ENCODE results near the gene DPEP3. TPM values are rescaled to one million over a fixed set of nuclear protein-coding genes. Genes with fewer than 3 reads are reported as not detected.
A peak's percentile ranks its signal among the peaks of the same experiment; 100 is the strongest.

The DPEP3 gene
- total and polyA plus RNA-seq, 4 donors: 0.16 to 0.51 (median 0.40) TPM; not detected in 1

- Histone ChIP-seq H3K4me1 (ENCODE audit: control insufficient read depth in 5 of 5, insufficient read depth in 5 of 5, low read length in 5 of 5) (peaks cover 7 to 16% (median 9%) of the 10 kb centered on the region in 5 donors), H3K27me3 (ENCODE audit: control insufficient read depth in 3 of 3, insufficient read depth in 3 of 3, low read length in 2 of 3) (no peaks in the 10 kb centered on the region), H3K27ac (ENCODE audit: low read depth in 1 of 2, low read length in 1 of 2) (peak overlapping the region; percentile 73 to 74), H3K9me3 (ENCODE audit: control insufficient read depth in 4 of 4, insufficient read depth in 3 of 4, low read length in 3 of 4) (no peaks in the 10 kb centered on the region), H3K9ac (ENCODE audit: insufficient read depth in 1 of 2, low read length in 2 of 2) (peak overlapping the region; percentile 38 to 87), H3K4me3 (peak overlapping the region; percentile 98), H3K36me3 (ENCODE audit: control insufficient read depth in 4 of 4, insufficient read depth in 4 of 4, low read length in 4 of 4) (peaks cover 0 to 14% (median 5%) of the 10 kb centered on the region in 4 donors)
- DNase-seq (no peak), ATAC-seq (ENCODE audit: insufficient read depth, low FRiP score) (peak; percentile 3)
- TF ChIP-seq CTCF (IDR thresholded peaks at IDR 0.05; ENCODE audit: control extremely low read depth, extremely low read depth): no peak
- 9 to 12% methylated on average over 19 of the region's 19 CpGs for WGBS, 2 donors
Observed at GRCh38 chr16:68022278-68022727, 42.0 kb upstream of the DPEP3 start.

GRCh38 chr16:68021490-68021889 lies 41.2 kb upstream of the DPEP3 start:
- H3K36me3 ChIP-seq (ENCODE audit: control insufficient read depth in 4 of 4, insufficient read depth in 4 of 4, low read length in 4 of 4): peaks cover 0 to 11% (median 3%) of the 10 kb centered on the region in 4 donors
- no peak overlapping the region for H3K9ac ChIP-seq (ENCODE audit: insufficient read depth in 1 of 2, low read length in 2 of 2)
- no peaks in the 10 kb centered on the region for H3K27me3 ChIP-seq (ENCODE audit: control insufficient read depth in 3 of 3, insufficient read depth in 3 of 3, low read length in 2 of 3)
- no peak overlapping the region for H3K4me3 ChIP-seq
- no peak for DNase-seq
- H3K4me1 ChIP-seq (ENCODE audit: control insufficient read depth in 5 of 5, insufficient read depth in 5 of 5, low read length in 5 of 5): peaks cover 7 to 16% (median 9%) of the 10 kb centered on the region in 5 donors
- 92 to 97% methylated on average over 10 of the region's 10 CpGs for WGBS, 2 donors
- no peak overlapping the region for H3K27ac ChIP-seq (ENCODE audit: low read depth in 1 of 2, low read length in 1 of 2)
- no peak for TF ChIP-seq CTCF (IDR thresholded peaks at IDR 0.05; ENCODE audit: control extremely low read depth, extremely low read depth)
- no peaks in the 10 kb centered on the region for H3K9me3 ChIP-seq (ENCODE audit: control insufficient read depth in 4 of 4, insufficient read depth in 3 of 4, low read length in 3 of 4)
- no peak for ATAC-seq (ENCODE audit: insufficient read depth, low FRiP score)

GRCh38 chr16:68019167-68019680 lies 38.9 kb upstream of the DPEP3 start:
- ATAC-seq (ENCODE audit: insufficient read depth, low FRiP score) (no peak), DNase-seq (no peak)
- Histone ChIP-seq H3K36me3 (ENCODE audit: control insufficient read depth in 4 of 4, insufficient read depth in 4 of 4, low read length in 4 of 4) (peaks cover 0 to 6% (median 2%) of the 10 kb centered on the region in 4 donors), H3K9ac (ENCODE audit: insufficient read depth in 1 of 2, low read length in 2 of 2) (no peak overlapping the region), H3K4me3 (no peak overlapping the region), H3K27ac (ENCODE audit: low read depth in 1 of 2, low read length in 1 of 2) (no peak overlapping the region), H3K4me1 (ENCODE audit: control insufficient read depth in 5 of 5, insufficient read depth in 5 of 5, low read length in 5 of 5) (peaks cover 7 to 14% (median 9%) of the 10 kb centered on the region in 5 donors), H3K9me3 (ENCODE audit: control insufficient read depth in 4 of 4, insufficient read depth in 3 of 4, low read length in 3 of 4) (no peaks in the 10 kb centered on the region), H3K27me3 (ENCODE audit: control insufficient read depth in 3 of 3, insufficient read depth in 3 of 3, low read length in 2 of 3) (no peaks in the 10 kb centered on the region)
- TF ChIP-seq CTCF (IDR thresholded peaks at IDR 0.05; ENCODE audit: control extremely low read depth, extremely low read depth): no peak
- 77 to 87% methylated on average over 8 of the region's 8 CpGs for WGBS, 2 donors

- no peak within 1 kb of the TSS for H3K27ac ChIP-seq (ENCODE audit: low read depth in 1 of 2, low read length in 1 of 2)
- TF ChIP-seq CTCF (IDR thresholded peaks at IDR 0.05; ENCODE audit: control extremely low read depth, extremely low read depth): no peak
Observed at GRCh38 chr16:68015681-68016080, 35.4 kb upstream of the DPEP3 start, which contains the start of gene DPEP2NB. TSS of gene DPEP2NB (minus strand) at chr16:68015911. CDS start at chr16:68015770, 141 bp downstream.

More at GRCh38 chr16:68015681-68016080, 35.4 kb upstream of the DPEP3 start, which contains the start of gene DPEP2NB:
- Histone ChIP-seq H3K4me1 (ENCODE audit: control insufficient read depth in 5 of 5, insufficient read depth in 5 of 5, low read length in 5 of 5) (no peaks in the 10 kb centered on the region), H3K9ac (ENCODE audit: insufficient read depth in 1 of 2, low read length in 2 of 2) (no peak within 1 kb of the TSS), H3K36me3 (ENCODE audit: control insufficient read depth in 4 of 4, insufficient read depth in 4 of 4, low read length in 4 of 4) (no peaks in the 10 kb centered on the region), H3K4me3 (no peak within 1 kb of the TSS), H3K9me3 (ENCODE audit: control insufficient read depth in 4 of 4, insufficient read depth in 3 of 4, low read length in 3 of 4) (no peaks in the 10 kb centered on the region), H3K27me3 (ENCODE audit: control insufficient read depth in 3 of 3, insufficient read depth in 3 of 3, low read length in 2 of 3) (peaks cover 0 to 3% (median 0%) of the 10 kb centered on the region in 3 donors)
- ATAC-seq (ENCODE audit: insufficient read depth, low FRiP score) (no peak), DNase-seq (no peak)
- 85 to 94% methylated on average over 5 of the region's 5 CpGs for WGBS, 2 donors

All from lung (tissue), 12 donors.